GM18858 (cell line): Measurements from ENCODE around the gene ZSWIM9.

Source experiments
- ATAC-seq: cut with Tn5 transposase; IDR thresholded peaks from one replicate; pipeline ENCODE4 v1.9.1; 2021; ENCODE audit not compliant: unreplicated experiment

ZSWIM9 gene

GRCh38 chr19:48169939-48170803, at the start of gene ZSWIM9, which contains the start of gene LIG1:
Gene ZSWIM9, plus strand, starts transcription at chr19:48170680. Its CDS starts 1,123 bp downstream, at chr19:48171803.
Gene LIG1, minus strand, starts transcription at chr19:48170344. Its CDS starts 4,778 bp downstream, at chr19:48165566.
- peak; percentile 43 for ATAC-seq

- no peak for ATAC-seq
These were observed 49.4 kb upstream of the ZSWIM9 start for GRCh38 chr19:48121066-48121465.

GRCh38 chr19:48121909-48122371, 48.5 kb upstream of the ZSWIM9 start:
- no peak for ATAC-seq

GRCh38 chr19:48122421-48122820, 48.1 kb upstream of the ZSWIM9 start:
- no peak for ATAC-seq

- ATAC-seq, result no peak
These were observed 46.4 kb upstream of the ZSWIM9 start for GRCh38 chr19:48123907-48124651.

GRCh38 chr19:48127561-48127960, 42.9 kb upstream of the ZSWIM9 start:
- no peak for ATAC-seq

GRCh38 chr19:48133094-48133493, 37.4 kb upstream of the ZSWIM9 start:
- ATAC-seq, result no peak

- ATAC-seq, result no peak
These were observed 35.1 kb upstream of the ZSWIM9 start for GRCh38 chr19:48135411-48135810.

- no peak for ATAC-seq
These were observed 33.9 kb upstream of the ZSWIM9 start for GRCh38 chr19:48136547-48136946.

GRCh38 chr19:48137411-48137810, 33.1 kb upstream of the ZSWIM9 start:
- no peak for ATAC-seq

GRCh38 chr19:48139053-48139452, 31.4 kb upstream of the ZSWIM9 start:
- ATAC-seq, result no peak

- ATAC-seq, result no peak
These were observed 22.8 kb upstream of the ZSWIM9 start for GRCh38 chr19:48147597-48148175.

- ATAC-seq, result no peak
These were observed 21.9 kb upstream of the ZSWIM9 start for GRCh38 chr19:48148576-48148975.

- no peak for ATAC-seq
These were observed 21.1 kb upstream of the ZSWIM9 start for GRCh38 chr19:48149430-48149829.

GRCh38 chr19:48152551-48152950, 17.9 kb upstream of the ZSWIM9 start:
- no peak for ATAC-seq

- ATAC-seq, result no peak
These were observed 16.5 kb upstream of the ZSWIM9 start for GRCh38 chr19:48154003-48154402.

GRCh38 chr19:48158210-48158790, 12.2 kb upstream of the ZSWIM9 start:
- no peak for ATAC-seq

- no peak for ATAC-seq
These were observed 1.8 kb upstream of the ZSWIM9 start for GRCh38 chr19:48168689-48169088.

- ATAC-seq, result no peak
These were observed 922 bp upstream of the ZSWIM9 start for GRCh38 chr19:48169578-48169938.

- ATAC-seq, result no peak
These were observed 402 bp downstream of the ZSWIM9 start for GRCh38 chr19:48170817-48171347.

- ATAC-seq, result no peak
These were observed 1.2 kb downstream of the ZSWIM9 start for GRCh38 chr19:48171710-48172109.
